GM19239 (cell line): ENCODE measurements around the gene RPS6KA1.

ENCODE experiments used
- DNase-seq: peaks from one replicate; pipeline ENCODE4 v3.0.0; 2011; ENCODE audit warnings: low spot score; ENCODE audit not compliant: insufficient read length
- FAIRE-seq: peaks from 2 replicates; lab custom pipeline; 2011; peaks lifted over from hg19 to GRCh38; lab: Jason Lieb, UNC

The RPS6KA1 gene

DNA sequence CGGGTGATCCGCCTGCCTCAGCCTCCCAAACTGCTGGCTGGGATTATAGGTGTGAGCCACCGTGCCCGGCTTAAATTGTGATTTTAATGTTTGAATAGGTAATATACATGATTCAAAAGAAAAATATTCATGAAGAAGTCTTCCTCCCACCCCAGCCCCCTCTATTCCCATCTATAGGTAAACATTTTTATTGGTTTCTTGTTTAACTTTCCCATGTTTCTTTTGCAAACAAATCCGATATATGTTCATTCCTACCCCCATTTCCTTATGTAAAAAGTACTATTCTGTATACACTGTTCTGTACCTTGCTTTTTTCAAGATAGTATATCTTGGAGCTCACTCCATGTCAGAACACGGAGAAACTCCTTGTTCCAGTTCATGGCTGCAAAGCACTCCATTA, 23.2 kb downstream of the RPS6KA1 start:
- FAIRE-seq (no peak), DNase-seq (no peak)

DNA sequence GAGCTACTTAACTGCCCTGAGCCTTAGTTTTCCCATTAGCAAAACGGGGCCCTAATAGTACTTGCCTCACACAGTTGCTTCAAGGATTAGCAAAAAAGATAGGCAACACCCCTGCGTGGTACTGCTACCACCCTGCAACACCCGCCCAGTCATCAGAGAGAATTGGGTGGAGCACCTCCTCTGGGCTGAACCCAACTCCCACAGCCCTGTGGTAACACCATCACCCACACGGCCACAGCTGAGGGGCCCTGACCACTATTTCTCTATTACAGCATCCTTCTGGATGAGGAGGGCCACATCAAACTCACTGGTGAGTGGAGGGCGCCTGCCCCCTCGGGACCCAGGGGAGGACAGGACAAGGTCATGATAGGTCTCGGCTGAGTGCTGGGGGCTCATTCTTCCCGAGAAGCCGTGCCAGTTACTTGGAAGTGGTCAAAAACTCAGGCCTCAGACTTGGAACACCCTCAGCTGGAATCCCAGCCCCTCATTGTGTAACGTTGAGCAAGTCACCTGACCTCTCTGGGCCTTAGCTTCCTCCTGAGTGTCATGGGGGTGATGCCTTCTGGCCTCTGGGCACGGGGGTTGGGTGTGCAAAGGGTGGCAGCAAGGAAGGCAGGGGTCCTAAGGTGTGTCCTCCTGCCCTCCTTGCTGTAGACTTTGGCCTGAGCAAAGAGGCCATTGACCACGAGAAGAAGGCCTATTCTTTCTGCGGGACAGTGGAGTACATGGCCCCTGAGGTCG, 24.6 kb downstream of the RPS6KA1 start:
- FAIRE-seq (no peak), DNase-seq (no peak)

DNA sequence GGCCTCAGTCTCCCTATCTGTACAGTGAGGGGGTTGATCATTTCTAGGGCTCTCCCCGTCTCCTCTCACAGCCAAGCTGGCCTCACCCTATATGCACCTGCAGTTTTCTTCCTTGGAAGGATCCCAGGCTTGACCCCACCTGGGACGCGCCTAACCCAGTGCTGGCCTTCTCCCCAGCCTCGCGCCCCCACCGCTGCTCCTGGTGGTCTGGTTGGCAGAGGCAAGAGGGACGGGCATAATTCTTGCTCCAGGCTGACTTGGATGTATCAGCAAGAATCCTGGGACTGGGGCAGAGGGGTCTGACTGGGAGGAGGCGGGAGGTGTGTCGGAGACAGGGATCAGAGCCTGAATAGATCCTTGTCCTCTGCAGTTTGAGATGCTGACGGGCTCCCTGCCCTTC, 25.2 kb downstream of the RPS6KA1 start:
- DNase-seq (no peak), FAIRE-seq (no peak)

DNA sequence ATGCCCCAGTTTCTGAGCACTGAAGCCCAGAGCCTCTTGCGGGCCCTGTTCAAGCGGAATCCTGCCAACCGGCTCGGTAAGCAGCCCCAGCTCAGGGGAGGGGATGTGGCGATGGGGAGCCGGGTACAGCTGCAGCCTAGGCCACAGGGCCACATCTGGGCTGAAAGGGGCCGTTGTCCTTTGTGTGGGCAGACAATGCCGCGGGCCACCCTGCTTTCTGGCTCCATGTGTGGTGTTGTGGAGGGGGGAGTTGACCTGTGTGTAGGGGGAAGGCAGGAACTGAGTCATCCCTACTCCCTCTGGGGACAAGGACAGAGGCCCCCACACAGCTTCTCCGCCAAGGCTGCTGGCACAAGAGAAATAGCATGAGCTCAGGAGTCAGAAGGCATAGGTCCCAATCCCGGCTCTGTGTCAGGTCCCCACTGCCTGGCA, 26.0 kb downstream of the RPS6KA1 start:
- FAIRE-seq = no peak

DNA sequence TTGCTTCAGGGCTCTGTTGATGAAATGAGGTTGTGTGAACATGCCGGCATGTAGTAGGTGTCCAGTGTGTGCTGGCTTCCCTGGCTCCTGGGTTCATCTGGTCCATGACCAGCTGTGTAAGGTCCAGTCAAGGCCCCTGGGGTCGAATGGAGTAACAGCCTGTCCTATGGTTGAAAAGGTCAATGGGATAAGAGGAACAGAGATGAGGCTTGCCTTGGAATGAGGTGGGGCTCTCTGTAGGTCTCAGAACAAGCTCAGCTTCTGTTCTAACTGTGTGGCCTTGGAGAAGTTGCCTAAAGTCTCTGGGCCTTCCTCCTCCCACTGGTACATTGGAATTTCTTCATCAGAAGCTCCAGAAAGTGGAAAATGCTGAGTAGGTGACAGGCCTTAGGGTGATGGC, 26.6 kb downstream of the RPS6KA1 start:
- no peak for FAIRE-seq
- DNase-seq = no peak

More for the DNA sequence above, 26.0 kb downstream of the RPS6KA1 start:
- no peak for DNase-seq

DNA sequence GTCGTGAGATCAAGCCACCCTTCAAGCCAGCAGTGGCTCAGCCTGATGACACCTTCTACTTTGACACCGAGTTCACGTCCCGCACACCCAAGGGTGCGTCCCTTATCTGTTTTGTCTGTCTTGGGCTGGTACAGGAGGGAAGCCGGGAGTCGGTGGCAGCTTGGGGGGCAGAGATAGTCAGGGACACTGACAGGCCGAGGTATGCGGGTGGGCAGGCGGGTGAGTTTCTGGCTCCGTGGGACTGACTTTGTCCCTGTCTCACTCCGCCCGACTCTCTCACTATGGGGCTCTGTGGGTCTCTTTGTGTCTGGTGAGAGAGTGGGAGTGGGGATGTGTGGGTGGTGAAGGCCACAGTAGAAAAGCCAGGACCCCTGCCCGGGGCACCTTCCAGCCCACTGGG, 27.4 kb downstream of the RPS6KA1 start:
- FAIRE-seq (no peak), DNase-seq (no peak)

DNA sequence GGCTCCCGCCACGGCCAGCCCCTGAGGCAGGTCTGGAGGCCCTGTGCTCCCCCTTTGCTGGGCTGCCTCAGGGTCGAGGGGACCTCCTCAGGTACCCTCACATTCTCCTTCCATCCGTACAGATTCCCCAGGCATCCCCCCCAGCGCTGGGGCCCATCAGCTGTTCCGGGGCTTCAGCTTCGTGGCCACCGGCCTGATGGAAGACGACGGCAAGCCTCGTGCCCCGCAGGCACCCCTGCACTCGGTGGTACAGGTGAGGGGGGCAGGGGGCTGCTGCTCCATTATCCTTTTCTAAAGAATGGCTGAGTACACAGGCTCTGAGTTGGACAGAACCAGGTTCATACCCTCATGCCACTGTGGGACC, 29.1 kb downstream of the RPS6KA1 start:
- no peak for FAIRE-seq
- DNase-seq = no peak

DNA sequence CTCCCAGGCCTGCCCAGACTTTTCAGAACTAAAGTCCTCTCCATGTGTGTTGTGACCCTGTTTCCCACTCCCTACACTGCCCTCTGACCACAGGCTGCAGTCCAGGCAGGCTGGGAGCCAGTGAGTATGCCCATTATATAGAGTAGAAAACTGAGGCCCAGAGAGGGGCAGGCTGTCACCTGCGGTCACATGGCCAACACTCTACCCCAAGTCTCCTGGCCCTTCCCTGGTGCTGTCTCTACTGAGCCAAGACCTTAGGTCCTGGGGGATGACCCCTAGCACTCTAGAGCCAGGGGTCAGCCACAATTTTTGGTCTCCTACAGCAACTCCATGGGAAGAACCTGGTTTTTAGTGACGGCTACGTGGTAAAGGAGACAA, 30.8 kb downstream of the RPS6KA1 start:
- DNase-seq = no peak
- no peak for FAIRE-seq

DNA sequence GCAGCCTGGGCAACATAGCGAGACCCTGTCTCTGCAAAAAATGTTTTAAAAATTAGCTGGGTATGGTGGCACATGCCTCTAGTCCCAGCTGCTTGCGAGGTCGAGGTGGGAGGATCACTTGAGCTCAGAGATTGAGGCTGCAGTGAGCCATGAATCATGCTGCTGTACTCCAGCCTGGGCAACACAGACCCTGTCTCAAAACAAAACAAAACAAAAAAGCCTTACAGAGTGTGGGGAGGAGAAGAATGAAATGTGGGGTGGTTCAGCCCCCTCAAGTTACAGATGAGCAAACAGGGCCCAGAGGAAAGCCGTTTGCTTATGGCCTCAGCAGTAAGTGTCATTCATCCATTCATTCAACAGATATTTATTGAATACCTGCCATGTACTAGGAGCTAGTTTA, 40.7 kb downstream of the RPS6KA1 start:
- DNase-seq = no peak
- FAIRE-seq = no peak

DNA sequence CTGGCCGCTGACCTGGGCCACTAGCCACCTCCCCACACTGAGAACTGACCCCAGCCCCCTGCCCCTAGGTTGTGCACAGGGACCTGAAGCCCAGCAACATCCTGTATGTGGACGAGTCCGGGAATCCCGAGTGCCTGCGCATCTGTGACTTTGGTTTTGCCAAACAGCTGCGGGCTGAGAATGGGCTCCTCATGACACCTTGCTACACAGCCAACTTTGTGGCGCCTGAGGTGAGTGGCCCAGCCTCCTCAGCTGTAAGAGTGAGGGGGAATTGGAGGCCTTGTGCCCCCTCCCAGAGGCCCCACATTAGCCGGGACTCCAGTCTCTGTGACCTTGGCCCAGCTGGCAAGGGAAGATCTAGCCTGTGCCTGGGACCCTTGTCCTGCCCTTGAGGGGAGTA, 41.8 kb downstream of the RPS6KA1 start:
- no peak for DNase-seq
- FAIRE-seq = no peak

DNA sequence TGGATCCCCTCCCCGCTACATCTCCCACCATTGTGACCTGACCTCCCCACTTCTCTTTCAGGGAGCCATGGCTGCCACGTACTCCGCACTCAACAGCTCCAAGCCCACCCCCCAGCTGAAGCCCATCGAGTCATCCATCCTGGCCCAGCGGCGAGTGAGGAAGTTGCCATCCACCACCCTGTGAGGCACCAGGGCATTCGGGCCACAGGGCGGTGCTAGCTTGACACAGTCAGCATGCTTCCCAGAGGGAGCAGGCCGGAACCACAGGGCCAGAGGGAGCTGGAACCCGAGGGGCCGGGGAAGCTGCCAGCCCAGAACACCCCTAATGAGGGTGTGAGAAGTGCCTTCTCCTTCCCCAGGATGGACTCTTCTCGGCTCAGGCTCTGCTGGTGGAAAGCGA, 44.5 kb downstream of the RPS6KA1 start:
- FAIRE-seq (no peak), DNase-seq (no peak)

DNA sequence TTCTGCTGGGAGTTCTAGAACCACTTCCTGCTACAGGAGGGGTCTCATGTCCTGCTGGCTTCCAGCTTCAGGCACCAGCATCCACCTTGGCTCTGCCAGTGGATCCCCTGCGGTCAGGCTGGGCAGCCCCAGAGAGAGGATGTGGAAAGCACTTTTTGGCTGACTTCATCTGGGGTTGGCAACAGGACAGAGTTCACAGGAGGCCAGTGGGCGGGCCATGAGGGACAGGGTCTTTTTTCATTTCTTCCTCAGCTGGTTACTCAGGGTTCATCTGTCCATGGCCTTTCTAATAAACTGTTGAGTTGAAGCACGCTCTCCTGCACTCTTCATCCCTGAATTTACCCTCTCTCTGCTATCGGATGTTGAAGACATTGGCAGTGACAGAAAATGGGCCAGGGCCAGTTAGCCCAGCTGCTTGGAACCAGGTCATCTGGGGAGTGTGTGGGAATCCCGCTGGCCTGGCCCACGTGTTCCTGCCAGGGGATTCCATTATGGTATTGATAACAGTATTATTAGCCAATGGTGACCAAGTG, 45.2 kb downstream of the RPS6KA1 start:
- DNase-seq (no peak), FAIRE-seq (no peak)

DNA sequence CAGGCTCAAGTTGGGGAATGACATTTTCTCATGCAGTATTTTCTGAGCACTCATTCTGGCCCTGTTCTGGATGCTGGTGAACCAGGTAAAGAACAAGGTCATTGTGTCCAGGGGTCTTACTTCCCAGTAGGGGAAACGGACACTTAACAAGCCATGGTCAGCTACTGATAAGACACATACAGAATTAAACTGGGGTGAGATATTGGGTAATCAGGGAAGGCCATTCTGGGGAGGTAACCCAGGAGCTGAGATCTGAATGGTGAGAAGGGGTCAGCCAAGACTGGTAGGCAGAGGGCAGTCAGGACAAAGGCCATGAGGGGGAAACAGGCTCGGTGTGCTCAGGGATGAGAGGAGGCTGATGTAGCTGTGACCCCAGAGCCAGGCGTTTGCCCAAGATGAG, 45.8 kb downstream of the RPS6KA1 start:
- DNase-seq (no peak), FAIRE-seq (no peak)

DNA sequence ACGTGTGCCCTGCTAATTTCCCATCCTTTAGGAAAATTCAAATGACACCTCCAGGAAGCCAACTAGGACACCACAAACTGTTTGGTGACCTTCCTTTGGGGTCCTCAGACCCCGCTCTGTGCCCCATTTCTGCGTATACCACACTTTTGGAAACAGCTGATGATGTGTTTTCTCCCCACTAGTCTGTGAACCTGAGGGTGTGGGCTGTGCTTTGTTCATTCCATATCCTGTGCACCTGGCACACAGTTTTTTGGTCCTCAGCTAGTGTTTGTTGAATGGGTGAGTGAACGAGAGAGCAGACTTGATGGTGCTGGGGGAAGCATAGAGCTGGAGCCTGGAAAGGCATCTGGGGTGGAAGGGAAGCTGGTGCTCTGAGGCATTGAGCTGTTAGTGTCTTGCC, 48.6 kb downstream of the RPS6KA1 start:
- FAIRE-seq (no peak), DNase-seq (no peak)

DNA sequence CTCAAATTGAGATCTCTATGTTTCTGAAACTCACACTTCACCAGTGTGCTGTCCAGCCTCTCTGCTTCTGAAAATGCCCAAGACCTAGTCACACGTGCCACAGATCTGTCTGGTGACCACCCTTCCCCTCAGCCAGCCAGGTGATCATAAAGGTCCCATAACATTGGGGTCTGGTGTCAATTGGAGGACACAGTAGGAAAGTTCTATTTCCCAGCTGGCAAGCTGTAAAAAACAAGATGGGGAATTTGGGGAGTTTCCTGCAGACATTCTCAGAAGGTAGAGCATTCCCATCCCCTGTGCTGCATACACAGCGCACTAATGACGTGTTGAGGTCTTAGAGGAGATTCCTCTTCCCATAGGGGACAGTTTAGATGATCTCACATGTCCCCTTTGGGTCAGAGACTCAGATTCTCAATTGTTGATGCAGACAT, 50.1 kb downstream of the RPS6KA1 start:
- FAIRE-seq = peak; percentile 89
- DNase-seq = no peak

DNA sequence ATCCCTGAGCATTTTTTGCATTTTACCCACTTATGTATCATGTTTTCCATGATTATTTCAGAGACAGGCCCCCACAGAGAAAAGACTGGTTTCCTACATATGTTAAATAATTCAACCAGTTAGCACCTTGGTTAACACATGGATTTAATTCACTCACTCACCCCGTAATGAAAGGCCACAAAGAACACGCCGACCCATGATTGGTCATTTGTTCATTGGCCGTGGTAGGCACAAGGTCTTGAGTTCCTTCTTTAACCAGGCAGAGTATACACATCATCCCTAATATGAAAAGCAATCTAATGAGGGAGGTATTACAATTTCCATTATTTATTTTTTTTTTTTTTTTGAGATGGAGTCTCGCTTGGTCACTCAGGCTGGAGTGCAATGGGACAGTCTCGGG, 50.6 kb downstream of the RPS6KA1 start:
- FAIRE-seq (no peak), DNase-seq (no peak)

DNA sequence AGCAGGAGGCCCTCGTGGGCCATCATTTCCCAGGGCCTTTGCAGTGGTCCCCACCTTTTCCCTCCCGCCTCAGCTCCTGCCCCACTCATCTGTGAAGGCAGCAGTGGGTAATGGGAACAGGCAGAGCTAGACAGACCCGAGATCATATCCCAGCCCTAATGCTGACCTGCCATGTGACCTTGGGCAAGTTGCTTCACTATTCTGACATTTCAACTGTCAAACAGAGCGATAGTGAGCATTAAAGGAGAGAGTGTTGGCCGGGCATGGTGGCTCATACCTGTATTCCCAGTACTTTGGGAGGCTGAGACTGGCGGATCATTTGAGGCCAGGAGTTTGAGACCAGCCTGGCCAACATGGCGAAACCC, 51.7 kb downstream of the RPS6KA1 start:
- DNase-seq (no peak), FAIRE-seq (no peak)

DNA sequence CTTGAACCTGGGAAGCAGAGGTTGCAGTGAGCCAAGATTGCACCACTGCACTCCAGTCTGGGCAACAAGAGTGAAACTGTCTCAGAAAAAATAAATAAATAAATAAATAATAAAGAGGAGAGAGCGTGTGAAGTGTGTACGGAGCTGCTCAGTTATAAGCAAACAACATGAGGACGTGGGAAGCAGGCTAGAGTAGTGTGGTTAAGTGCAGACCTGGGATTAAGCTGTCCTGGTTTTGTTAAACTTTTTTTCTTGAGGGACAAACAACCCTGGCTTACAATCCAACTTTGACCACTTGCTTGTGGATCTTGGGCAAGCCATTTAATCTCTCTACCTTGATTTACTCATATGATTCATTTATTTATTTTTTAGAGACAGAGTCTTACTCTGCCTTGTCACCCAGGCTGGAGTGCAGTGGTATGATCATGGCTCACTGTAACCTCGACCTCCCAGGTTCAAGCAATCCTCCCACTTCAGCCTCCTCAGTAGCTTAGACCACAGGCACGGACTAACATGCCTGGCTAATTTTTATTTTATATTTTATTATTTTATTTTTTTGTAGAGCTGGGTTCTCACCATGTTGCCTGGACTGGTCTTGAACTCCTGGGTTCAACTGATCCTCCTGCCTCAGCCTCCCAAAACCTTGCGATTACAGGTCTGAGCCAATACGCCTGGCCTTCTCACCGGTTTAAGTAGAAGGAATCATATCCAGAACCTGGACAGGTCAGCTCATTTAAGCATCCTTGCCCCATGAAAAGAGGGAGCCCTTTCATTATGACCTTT, 52.7 kb downstream of the RPS6KA1 start:
- FAIRE-seq (no peak), DNase-seq (peak; percentile 25)

DNA sequence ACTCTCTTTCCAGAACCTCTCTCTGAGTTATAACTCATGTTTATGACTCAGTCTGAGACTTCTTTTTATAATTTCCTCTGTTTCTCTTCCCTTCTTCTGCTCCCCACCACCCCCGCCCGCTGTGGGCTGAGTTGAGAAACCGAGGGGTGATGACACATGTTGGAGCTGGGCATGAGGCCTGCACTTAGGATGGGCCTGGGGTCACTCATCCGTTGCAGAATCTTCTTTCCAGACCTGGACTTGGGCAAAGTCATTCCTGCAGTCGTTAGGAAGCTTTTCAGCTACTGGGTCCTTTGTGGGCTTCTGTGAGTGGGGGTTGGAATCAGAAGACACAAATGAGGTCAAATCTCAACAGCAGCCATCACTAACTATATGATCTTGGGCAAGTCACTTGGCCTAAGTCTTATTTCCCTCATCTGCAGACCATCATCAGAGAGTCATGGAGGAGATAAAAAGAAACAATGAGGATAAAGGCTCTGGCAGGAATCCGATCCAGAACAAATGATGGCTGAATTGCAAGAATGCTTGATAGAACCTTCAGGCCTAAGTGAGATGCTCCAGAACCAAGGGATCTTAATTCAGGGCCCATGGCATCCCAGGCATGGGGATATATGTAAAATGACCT, 53.4 kb downstream of the RPS6KA1 start:
- no peak for DNase-seq
- peak; percentile 68 for FAIRE-seq

DNA sequence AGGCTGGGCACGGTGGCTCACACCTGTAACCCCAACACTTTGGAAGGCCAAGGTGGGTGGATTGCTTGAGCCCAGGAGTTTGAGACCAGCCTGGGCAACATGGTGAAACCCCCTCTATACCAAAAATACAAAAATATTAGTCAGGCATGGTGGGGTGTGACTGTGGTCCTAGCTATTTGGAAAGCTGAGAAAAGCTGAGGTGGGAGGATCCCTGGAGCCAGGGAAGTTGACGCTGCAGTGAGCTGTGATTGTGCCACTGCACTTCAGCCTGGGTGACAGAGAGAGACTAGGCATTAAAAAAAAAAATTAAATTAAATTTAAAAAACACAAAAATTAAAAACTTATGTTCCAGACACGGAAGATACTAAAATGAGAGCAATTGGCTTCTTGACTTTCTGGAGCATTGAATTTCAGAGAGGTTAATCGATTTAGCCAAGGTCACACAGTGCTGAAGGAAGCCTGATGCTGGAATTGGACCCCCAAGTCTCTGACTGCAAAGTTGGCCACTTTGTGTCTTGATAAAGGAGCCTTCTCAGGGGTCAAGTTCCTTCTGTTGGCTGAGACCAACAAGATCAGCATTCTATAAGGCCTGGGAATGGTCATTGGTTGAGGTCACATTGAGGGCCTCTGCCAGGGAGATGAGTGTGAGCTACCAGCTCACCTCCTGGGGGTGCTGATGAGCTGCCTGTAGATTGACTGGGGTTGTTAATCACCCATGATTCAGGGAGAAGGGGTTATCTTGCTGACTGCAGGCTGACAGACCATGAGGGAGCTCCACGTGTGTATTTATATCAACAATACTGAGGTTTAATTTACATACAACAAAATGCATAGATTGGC, 54.3 kb downstream of the RPS6KA1 start:
- no peak for DNase-seq

More for the DNA sequence above, 54.3 kb downstream of the RPS6KA1 start:
- FAIRE-seq = no peak
